UCSD-AML1 (cell line): ENCODE measurements around the gene FNDC11.
A peak's percentile ranks its signal among the peaks of the same experiment; 100 is the strongest.

Experiments used
- DNase-seq: peaks from one replicate; lab custom pipeline; 2025; ENCODE audit not compliant: unreplicated experiment; lab: John Stamatoyannopoulos, UW

The FNDC11 gene

GRCh38 chr20:63525185-63525584 is 28.8 kb upstream of the FNDC11 start:
- DNase-seq = no peak

- no peak for DNase-seq
Measured at GRCh38 chr20:63525971-63526370, 28.0 kb upstream of the FNDC11 start.

- no peak for DNase-seq
Measured at GRCh38 chr20:63527184-63527583, 26.8 kb upstream of the FNDC11 start.

DNA sequence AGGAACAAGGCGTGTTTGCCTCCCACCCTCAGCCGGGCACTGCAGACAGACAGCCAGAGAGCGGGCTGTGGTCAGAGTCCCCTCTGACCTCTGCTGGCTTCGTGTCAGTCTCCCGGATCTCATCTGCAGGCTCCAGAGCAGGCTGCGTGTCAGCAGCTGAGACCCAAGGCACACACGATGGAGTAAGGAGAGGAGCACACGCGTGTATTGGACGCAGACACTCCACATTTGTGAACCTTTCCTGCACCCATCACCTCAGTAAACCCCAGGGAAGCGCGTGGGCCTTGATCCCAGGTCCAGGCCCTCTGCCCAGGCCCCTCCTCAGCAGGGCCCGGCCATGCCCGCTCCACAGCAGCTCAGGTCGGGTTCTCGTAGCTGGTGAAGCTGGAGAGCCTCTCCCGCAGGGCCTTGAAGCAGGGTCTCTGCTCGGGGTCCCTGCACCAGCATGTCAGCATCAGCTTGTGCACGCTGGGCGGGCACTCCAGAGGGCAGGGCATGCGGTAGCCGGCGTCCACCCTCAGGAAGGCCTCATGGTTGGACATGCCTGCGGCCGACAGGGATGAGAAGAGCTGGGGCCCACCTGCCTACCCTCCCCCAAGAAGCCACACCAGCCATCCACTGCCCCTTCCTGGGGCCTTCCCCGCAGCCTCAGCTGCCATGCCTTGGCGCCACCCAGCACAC is 24.6 kb upstream of the FNDC11 start:
- no peak for DNase-seq

- no peak for DNase-seq
Measured at GRCh38 chr20:63529861-63530787, 23.8 kb upstream of the FNDC11 start.

DNA sequence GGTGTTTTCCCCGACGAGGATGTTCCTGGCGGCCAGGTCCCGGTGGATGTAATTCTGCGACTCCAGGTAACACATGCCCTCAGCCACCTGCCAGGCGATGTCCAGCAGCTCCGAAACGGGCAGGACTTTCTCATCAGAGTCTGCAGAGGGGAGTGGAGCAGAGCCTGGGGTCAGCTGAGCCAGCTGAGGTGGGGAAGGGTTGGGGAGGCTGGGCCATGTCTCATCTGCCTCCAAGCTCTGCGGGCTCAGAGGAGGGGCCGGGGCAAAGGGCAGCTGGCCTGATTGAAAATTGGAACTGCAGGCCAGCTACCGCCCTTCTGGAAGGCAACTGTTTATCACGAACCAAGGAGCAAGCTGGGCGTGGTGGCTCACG is 23.2 kb upstream of the FNDC11 start:
- DNase-seq = no peak

DNA sequence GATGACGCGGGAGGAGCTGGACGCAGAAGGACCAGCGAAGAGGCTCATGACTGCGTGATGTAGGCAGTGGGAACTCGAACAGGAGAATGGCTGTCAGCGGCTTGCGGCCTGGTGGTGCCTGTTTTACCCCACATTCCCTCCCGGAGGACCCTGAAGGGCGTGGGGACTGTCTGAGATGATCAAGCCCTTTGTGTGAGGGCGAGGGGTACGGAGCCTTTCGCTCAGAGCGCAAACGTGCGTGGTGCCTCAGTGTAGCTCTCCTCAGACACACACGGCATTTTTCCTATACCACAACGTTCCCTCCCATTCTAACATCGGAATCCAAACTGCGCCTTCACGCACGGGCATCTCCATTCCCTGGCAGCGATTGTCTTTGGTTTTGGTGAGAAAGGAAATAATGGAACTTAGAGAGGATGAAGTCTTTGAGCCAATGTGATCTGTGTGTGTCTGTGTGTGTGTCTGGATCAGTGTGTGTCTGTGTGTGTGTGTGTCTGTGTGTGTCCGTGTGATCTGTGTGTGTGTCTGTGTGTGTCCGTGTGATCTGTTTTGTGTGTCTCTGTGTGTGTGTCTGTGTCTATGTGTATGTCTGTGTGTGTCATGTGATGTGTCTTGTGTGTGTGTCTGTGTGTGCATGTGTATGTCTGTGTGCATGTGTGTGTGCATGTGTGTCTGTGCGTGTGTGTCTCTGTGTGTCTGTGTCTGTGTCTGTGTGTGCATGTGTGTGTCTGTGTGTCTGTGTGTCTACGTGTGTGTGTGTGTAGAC is 22.1 kb upstream of the FNDC11 start:
- no peak for DNase-seq

GRCh38 chr20:63532449-63532971 is 21.4 kb upstream of the FNDC11 start:
- no peak for DNase-seq

DNA sequence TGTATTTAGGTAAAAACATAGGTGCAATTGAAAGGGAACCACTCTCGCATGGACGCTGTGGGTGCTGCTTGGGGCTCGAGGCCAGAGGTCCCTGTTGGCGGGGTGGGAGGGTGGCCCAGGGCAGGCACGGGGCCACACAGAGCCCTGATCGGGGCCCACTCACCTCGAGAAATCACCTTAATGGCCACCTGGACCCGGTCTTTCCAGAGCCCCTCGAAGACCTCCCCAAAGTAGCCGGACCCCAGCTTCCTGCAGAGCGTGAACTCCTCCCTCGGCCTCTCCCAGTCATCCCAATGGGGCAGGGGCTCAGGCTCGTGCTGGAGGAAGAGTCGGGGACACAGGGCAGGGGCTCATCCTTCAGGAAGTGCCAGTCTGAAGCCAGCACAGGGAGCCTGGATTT is 20.6 kb upstream of the FNDC11 start:
- no peak for DNase-seq

GRCh38 chr20:63533871-63534393 is 20.0 kb upstream of the FNDC11 start:
- DNase-seq = no peak

DNA sequence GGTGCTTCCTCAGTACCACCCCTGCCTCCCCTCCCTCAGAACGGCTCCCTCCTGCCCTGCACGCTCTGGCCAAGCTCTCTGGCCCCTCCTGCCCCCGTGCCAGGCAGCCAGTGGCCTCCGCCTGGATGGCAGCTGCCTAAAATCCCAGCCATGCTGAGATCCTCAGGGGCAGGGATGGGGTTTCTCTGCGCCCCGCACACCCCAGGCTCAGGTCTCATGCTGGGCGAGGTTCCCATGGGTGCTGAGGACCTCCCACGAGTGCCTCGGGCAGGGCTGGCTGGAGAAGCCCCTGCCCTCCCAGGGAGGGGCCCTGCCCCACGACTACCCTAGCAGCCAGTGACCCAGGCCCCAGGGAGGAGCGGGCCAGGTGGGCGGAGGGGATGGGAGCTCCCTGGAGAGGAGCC is 19.5 kb upstream of the FNDC11 start:
- DNase-seq = no peak

DNA sequence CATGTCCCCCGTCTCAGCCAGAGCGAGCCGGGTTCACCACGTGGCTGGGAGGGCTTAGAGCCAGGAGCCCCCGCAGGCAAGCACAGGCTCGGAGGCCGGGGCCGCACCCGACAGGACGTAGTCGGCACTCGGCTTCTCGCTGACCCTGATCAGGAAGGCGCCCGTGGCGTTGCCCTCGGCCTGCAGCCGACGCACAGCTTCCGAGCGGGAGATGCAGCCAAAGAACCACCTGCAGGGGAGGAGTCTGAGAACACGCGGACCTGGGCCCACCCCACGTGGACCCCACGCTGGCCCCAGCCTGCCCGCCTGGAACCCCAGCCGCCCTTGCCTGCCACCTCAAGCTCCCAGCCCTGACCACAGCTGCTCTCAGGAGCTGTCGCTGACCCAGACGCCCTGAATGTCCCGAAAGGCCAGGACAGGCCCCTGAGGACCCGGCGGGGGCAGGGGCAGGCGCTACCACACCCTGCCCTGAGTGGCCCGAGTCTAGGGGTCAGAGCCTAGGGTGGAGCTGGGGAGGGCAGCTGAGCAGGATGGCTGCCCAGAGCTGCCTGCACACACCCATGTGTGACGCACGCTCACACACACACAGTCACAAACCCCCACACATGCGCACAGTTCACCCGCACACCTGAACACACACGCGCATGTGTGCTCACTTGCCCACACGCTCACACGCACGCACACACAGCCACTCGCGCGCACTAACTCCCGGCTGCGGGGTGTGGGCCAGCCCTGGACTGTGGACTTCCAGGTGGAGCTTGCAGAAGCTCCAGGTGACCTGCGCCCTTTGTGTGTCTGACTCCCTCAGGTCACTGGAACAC is 18.9 kb upstream of the FNDC11 start:
- no peak for DNase-seq

DNA sequence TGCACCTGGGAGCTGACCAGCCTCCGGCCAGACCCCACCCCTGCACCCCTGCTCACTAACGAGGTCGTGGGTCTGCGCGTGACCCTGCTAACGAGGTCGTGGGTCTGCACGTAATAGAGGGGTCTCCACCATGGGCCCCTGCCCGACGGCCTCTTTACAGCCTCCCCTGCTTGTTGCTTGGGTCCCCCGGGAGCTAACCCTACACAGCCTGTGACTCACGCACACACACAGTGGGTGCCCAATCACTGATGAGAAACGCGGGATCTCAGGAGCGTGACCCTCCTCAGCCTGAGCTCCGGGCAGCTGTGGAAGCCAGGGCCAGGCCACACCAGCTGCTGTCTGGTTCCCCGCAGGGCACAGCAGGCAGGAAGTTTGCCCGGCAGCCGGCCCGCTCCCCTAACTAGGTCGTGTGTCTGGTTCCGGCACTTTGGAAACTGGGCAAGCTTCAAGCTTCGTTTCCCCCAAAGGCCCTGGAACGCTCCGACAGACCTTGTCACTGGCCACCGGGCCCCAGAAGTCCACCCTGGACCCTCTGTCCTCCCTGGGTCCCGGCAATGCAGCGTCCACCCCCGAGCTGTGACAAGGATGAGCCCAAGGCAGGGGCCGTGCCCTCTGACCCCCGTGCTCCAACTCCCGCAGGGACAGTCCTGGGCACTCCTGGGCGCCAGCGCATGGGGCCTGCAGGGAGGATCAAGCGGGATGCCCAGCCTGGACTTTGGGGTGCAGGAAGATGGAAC is 17.6 kb upstream of the FNDC11 start:
- no peak for DNase-seq

GRCh38 chr20:63536997-63537524 is 16.9 kb upstream of the FNDC11 start, which contains the start of gene PTK6:
Gene PTK6 (minus strand): TSS chr20:63537376. CDS start chr20:63537314, 62 bp downstream.
- DNase-seq = peak; percentile 76

GRCh38 chr20:63537525-63538203 is 16.3 kb upstream of the FNDC11 start:
- DNase-seq = peak; percentile 98

DNA sequence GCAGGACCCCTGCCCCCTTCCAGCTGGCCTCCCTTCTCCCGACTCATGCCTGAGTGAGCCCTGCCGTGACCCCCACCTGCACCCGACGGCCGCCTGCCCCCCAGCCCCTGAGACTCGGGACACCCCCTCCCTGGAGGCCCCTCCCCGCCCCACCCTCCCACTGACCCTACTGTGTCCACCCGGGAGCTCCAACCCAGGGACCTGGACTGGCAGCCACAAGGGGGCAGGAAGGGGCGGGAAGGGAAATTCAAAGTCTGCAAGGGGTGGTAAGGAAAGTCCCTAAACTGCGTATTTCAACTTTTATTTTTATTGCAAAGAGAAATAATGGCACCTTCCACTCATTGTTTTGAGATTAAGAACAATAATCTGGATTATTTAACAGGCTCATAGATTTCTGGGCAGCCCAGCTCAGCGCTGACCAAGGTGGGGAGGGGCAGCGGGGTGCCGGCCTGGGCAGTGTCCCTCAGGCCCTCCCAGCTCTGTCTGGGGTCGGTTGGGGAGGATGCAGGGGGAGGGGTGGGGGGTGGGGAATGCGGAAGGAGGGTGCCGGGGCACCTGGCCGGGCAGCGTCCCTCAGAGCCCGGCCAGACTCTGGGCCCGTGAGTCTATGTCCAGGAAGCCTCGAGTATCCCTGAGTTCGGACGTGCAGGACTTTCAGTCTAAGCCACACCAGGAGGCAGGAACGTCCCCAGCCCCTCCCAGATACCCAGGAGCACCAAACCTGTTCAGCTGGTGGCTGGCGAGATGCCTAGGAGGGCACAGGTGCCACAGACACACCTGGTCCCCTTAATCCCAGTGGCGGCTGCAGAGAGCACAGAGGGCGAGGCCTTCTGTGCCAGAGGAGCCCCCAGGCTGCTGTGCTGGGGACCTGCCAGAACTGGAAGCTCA is 15.5 kb upstream of the FNDC11 start:
- no peak for DNase-seq

DNA sequence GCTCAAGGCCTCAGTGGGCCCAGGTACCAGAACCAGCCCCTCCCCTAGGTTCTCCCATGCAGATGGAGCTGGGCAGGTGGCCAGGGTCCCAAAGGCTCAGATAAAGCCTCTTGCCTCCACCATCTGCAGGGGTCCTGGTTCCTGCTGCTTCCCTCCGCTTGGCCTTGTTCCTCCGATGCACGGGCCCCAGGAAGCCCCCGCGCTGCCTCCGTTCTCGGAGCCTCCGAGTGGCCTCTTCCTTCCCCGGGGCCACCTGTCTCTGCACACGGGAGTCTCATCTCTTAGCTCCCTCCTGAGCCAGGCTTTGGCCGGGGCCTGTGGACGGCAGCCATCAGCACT is 14.9 kb upstream of the FNDC11 start:
- DNase-seq = no peak
